Skin of body (tissue), 2 donors: Measurements from ENCODE around the gene UST. TPM values are rescaled to one million over a fixed set of nuclear protein-coding genes. Genes with fewer than 3 reads are reported as not detected.
A peak's percentile ranks its signal among the peaks of the same experiment; 100 is the strongest.
"Not testable (repeated sequence)": the region's sequence is repeated elsewhere in the genome, so short reads cannot be mapped to it uniquely, and the experiment has no call there.

Source experiments
- DNase-seq: peaks from one replicate; lab custom pipeline; 2025; lab: John Stamatoyannopoulos, UW
- total RNA-seq: library from RNA; depleted of rRNA; stranded (reverse); fragments of >200 nt; gene quantifications from one replicate; pipeline ENCODE4 v1.2.3, GENCODE V29; 2014

Gene UST
- total RNA-seq, 1 donor from 2014 or later = 25.0 TPM

GRCh38 chr6:149081281-149081680 is 334.5 kb downstream of the UST start:
- no peak for DNase-seq

- peak; percentile 45 for DNase-seq
Observed at GRCh38 chr6:149082320-149082719, 335.5 kb downstream of the UST start.

- DNase-seq = no peak
Observed at GRCh38 chr6:149084026-149084425, 337.2 kb downstream of the UST start.

GRCh38 chr6:149084808-149085556 is 338.2 kb downstream of the UST start:
- no peak for DNase-seq

GRCh38 chr6:149085557-149085938 is 338.7 kb downstream of the UST start:
- no peak for DNase-seq

- DNase-seq = no peak
Observed at GRCh38 chr6:149086363-149086762, 339.5 kb downstream of the UST start.

GRCh38 chr6:149087898-149088297 is 341.1 kb downstream of the UST start:
- no peak for DNase-seq

GRCh38 chr6:149088361-149088760 is 341.5 kb downstream of the UST start:
- DNase-seq = no peak

GRCh38 chr6:149089510-149089909 is 342.7 kb downstream of the UST start:
- DNase-seq = no peak

GRCh38 chr6:149090937-149091336 is 344.1 kb downstream of the UST start:
- no peak for DNase-seq

- no peak for DNase-seq
Observed at GRCh38 chr6:149093643-149094042, 346.8 kb downstream of the UST start.

GRCh38 chr6:149094156-149094555 is 347.3 kb downstream of the UST start:
- no peak for DNase-seq

- no peak for DNase-seq
Observed at GRCh38 chr6:149094934-149095351, 348.1 kb downstream of the UST start.

- no peak for DNase-seq
Observed at GRCh38 chr6:149095842-149096241, 349.0 kb downstream of the UST start.

GRCh38 chr6:149097794-149098193 is 351.0 kb downstream of the UST start:
- DNase-seq = no peak

- no peak for DNase-seq
Observed at GRCh38 chr6:149098700-149099276, 352.0 kb downstream of the UST start.

GRCh38 chr6:149102324-149102723 is 355.5 kb downstream of the UST start:
- DNase-seq = no peak

- not testable (repeated sequence) for DNase-seq
Observed at GRCh38 chr6:149103950-149104349, 357.1 kb downstream of the UST start.

GRCh38 chr6:149107520-149107919 is 360.7 kb downstream of the UST start:
- no peak for DNase-seq

- DNase-seq = peak; percentile 32
Observed at GRCh38 chr6:149108038-149108748, 361.4 kb downstream of the UST start.

GRCh38 chr6:149108749-149109100 is 361.9 kb downstream of the UST start:
- DNase-seq = no peak

GRCh38 chr6:149109397-149110070 is 362.7 kb downstream of the UST start:
- DNase-seq = no peak
